Measurements from ENCODE around the gene DIP2C. TPM values are rescaled to one million over a fixed set of nuclear protein-coding genes. Genes with fewer than 3 reads are reported as not detected.

DIP2C gene
- total RNA-seq, 2 donors from 2014 or later: 9.6 to 11.9 TPM

- TF ChIP-seq CTCF (IDR thresholded peaks at IDR 0.05): no peak
- TF ChIP-seq POLR2A (IDR thresholded peaks at IDR 0.05): no peak
- Histone ChIP-seq H3K36me3 (replicated peaks in 1 of 2; ENCODE audit: insufficient read depth in 1 of 2, low read depth in 2 of 2) (no peaks in the 10 kb centered on the region), H3K4me3 (no peak overlapping the region), H3K27me3 (no peaks in the 10 kb centered on the region), H3K9me3 (no peaks in the 10 kb centered on the region), H3K4me1 (no peaks in the 10 kb centered on the region), H3K27ac (no peak overlapping the region)
- 69% methylated on average over 22 to 30 of the region's 30 CpGs for WGBS, 2 donors
- DNase-seq (no peak), ATAC-seq (no peak)
- intact Hi-C loops (cut with DNase I): no loop called here
These were observed 7.8 kb upstream of the DIP2C start for GRCh38 chr10:697097-697875.

GRCh38 chr10:695396-695795 is 5.9 kb upstream of the DIP2C start:
- Histone ChIP-seq H3K4me1 (peaks cover 2% of the 10 kb centered on the region), H3K9me3 (no peaks in the 10 kb centered on the region), H3K36me3 (replicated peaks in 1 of 2; ENCODE audit: insufficient read depth in 1 of 2, low read depth in 2 of 2) (no peaks in the 10 kb centered on the region), H3K4me3 (no peak overlapping the region), H3K27me3 (no peaks in the 10 kb centered on the region), H3K27ac (no peak overlapping the region)
- TF ChIP-seq POLR2A (IDR thresholded peaks at IDR 0.05): no peak
- TF ChIP-seq CTCF (IDR thresholded peaks at IDR 0.05): no peak
- DNase-seq: no peak
- intact Hi-C loops (cut with DNase I): no loop called here
- ATAC-seq: no peak
- WGBS, 2 donors: 60 to 90% methylated on average over 1 to 14 of the region's 14 CpGs

- TF ChIP-seq POLR2A (IDR thresholded peaks at IDR 0.05) (no peak), CTCF (IDR thresholded peaks at IDR 0.05) (no peak)
- no peaks in the 10 kb centered on the region for H3K36me3 ChIP-seq (replicated peaks in 1 of 2; ENCODE audit: insufficient read depth in 1 of 2, low read depth in 2 of 2)
- DNase-seq (peak in 3 of 4 donors; percentile 40 to 51 (median 45)), ATAC-seq (peak; percentile 33)
- intact Hi-C loops (cut with DNase I): no loop called here
- H3K4me1 ChIP-seq: peaks cover 6% of the 10 kb centered on the region
- H3K27ac ChIP-seq: peak overlapping the region in 3 of 4 donors; percentile 40 to 71 (median 63)
- no peak overlapping the region for H3K4me3 ChIP-seq
- WGBS, 2 donors: 11 to 15% methylated on average over 7 of the region's 7 CpGs
- H3K27me3 ChIP-seq: no peaks in the 10 kb centered on the region
- no peaks in the 10 kb centered on the region for H3K9me3 ChIP-seq
These were observed 4.0 kb upstream of the DIP2C start for GRCh38 chr10:693506-693905.

GRCh38 chr10:692682-693351 is 3.3 kb upstream of the DIP2C start:
- 78 to 84% methylated on average over 12 of the region's 12 CpGs for WGBS, 2 donors
- Histone ChIP-seq H3K9me3 (no peaks in the 10 kb centered on the region), H3K36me3 (replicated peaks in 1 of 2; ENCODE audit: insufficient read depth in 1 of 2, low read depth in 2 of 2) (no peaks in the 10 kb centered on the region), H3K4me1 (peaks cover 11% of the 10 kb centered on the region), H3K4me3 (no peak overlapping the region), H3K27me3 (no peaks in the 10 kb centered on the region), H3K27ac (peak overlapping the region in 3 of 4 donors; percentile 40 to 71 (median 63))
- ATAC-seq: no peak
- intact Hi-C loops (cut with DNase I): no loop called here
- DNase-seq: no peak
- TF ChIP-seq CTCF (IDR thresholded peaks at IDR 0.05) (no peak), POLR2A (IDR thresholded peaks at IDR 0.05) (no peak)
